HepG2 (cell line): ENCODE measurements around the gene MFAP2. TPM values are rescaled to one million over a fixed set of nuclear protein-coding genes. Genes with fewer than 3 reads are reported as not detected.

Experiments
- BCLAF1 ChIP-seq: fragments of 450-650 bp; IDR thresholded peaks from 2 replicates; pipeline ENCODE4 v1.6.1; 2017; ENCODE audit warnings: mild to moderate bottlenecking
- CCAR2 ChIP-seq: fragments of 200-400 bp; formaldehyde crosslinking; optimal IDR thresholded peaks from 2 replicates; pipeline ENCODE3; 2018; ENCODE audit warnings: low read depth, mild to moderate bottlenecking, low read length, moderate library complexity
- GLI4 ChIP-seq: sonication (generic); formaldehyde crosslinking; IDR thresholded peaks from 2 replicates; pipeline ENCODE4 v1.5.1; 2020; ENCODE audit warnings: missing genetic modification reagents, mild to moderate bottlenecking, moderate library complexity, borderline replicate concordance
- HDAC2 ChIP-seq: sonication (generic); formaldehyde crosslinking; IDR thresholded peaks from 2 replicates; pipeline ENCODE4 v1.4.0; 2020; ENCODE audit warnings: missing genetic modification reagents
- ISX ChIP-seq: sonication (generic); formaldehyde crosslinking; conservative IDR thresholded peaks from 2 replicates; pipeline ENCODE4 v1.5.0; 2020; ENCODE audit warnings: missing genetic modification reagents
- NBN ChIP-seq: fragments of 450-650 bp; conservative IDR thresholded peaks from 2 replicates; pipeline ENCODE4 v1.6.1; 2017
- NFE2 ChIP-seq: sonication (generic); formaldehyde crosslinking; IDR thresholded peaks from 2 replicates; pipeline ENCODE4 v1.4.0; 2020; ENCODE audit warnings: missing genetic modification reagents
- NFKB2 ChIP-seq: sonication (generic); formaldehyde crosslinking; IDR thresholded peaks from 2 replicates; pipeline ENCODE4 v1.4.0; 2020; ENCODE audit warnings: missing genetic modification reagents, borderline replicate concordance
- NR2C2 ChIP-seq: sonication (generic); formaldehyde crosslinking; IDR thresholded peaks from 2 replicates; pipeline ENCODE4 v1.4.0; 2020; ENCODE audit warnings: missing genetic modification reagents, mild to moderate bottlenecking, moderate library complexity, borderline replicate concordance
- NRL ChIP-seq: sonication (generic); formaldehyde crosslinking; IDR thresholded peaks from 2 replicates; pipeline ENCODE4 v1.5.0; 2020; ENCODE audit warnings: missing genetic modification reagents, mild to moderate bottlenecking, moderate library complexity, borderline replicate concordance
- PATZ1 ChIP-seq: sonication (generic); formaldehyde crosslinking; IDR thresholded peaks from 2 replicates; pipeline ENCODE4 v1.4.0; 2020; ENCODE audit warnings: missing genetic modification reagents
- POLR2AphosphoS5 ChIP-seq: IDR thresholded peaks from 2 replicates; pipeline ENCODE4 v1.6.1; 2012; ENCODE audit warnings: low read depth, low read length
- SETDB1 ChIP-seq: sonication (generic); formaldehyde crosslinking; IDR thresholded peaks from 2 replicates; pipeline ENCODE4 v1.5.1; 2020; ENCODE audit warnings: missing genetic modification reagents, mild to moderate bottlenecking, borderline replicate concordance
- ZFY ChIP-seq: sonication (generic); formaldehyde crosslinking; IDR thresholded peaks from 2 replicates; pipeline ENCODE4 v1.4.0; 2020; ENCODE audit warnings: missing genetic modification reagents
- ZNF10 ChIP-seq: sonication (generic); formaldehyde crosslinking; IDR thresholded peaks from 2 replicates; pipeline ENCODE4 v1.4.0; 2020; ENCODE audit warnings: mild to moderate bottlenecking, low read depth, missing genetic modification reagents, borderline replicate concordance
- ZNF674 ChIP-seq: sonication (generic); formaldehyde crosslinking; IDR thresholded peaks from 2 replicates; pipeline ENCODE4 v1.5.0; 2020; ENCODE audit warnings: low read depth, mild to moderate bottlenecking, missing genetic modification reagents
- ZNF724P ChIP-seq: sonication (generic); formaldehyde crosslinking; IDR thresholded peaks from 2 replicates; pipeline ENCODE4 v1.8.0; 2022; ENCODE audit warnings: missing genetic modification reagents, borderline replicate concordance
- polyA plus RNA-seq, 8 experiments: library from polyadenylated mRNA; depleted of rRNA in 3 of 8; stranded (reverse) in 7 of 8; unstranded in 1 of 8; fragments of >200 nt; fragmentation: Illumina TruSeq in 4 of 8; extraction: Trizol in 4 of 8; gene quantifications; 2 replicates each; pipeline versions ENCODE4 v1.2.1 to v1.2.3, GENCODE V29; 2011 to 2016; ENCODE audit warnings: low read depth in 4 of 8, missing spikeins in 1 of 8, mixed read lengths in 1 of 8; ENCODE audit not compliant: insufficient read depth in 1 of 8
- total RNA-seq, 5 experiments: library from RNA; depleted of rRNA; stranded (reverse); fragments of >200 nt; fragmentation: Illumina TruSeq; extraction: Trizol; gene quantifications; 2 replicates each; pipeline ENCODE4 v1.2.3, GENCODE V29; 2016; ENCODE audit warnings: low read depth in 1 of 5
- TF ChIP-seq, protein P1 (sequence below): sonication (generic); formaldehyde crosslinking; IDR thresholded peaks from 2 replicates; pipeline ENCODE4 v1.5.0; 2020; ENCODE audit warnings: missing genetic modification reagents, mild to moderate bottlenecking, borderline replicate concordance
- TF ChIP-seq, protein P2 (sequence below): sonication (generic); formaldehyde crosslinking; IDR thresholded peaks from 2 replicates; pipeline ENCODE4 v1.5.1; 2020; ENCODE audit warnings: mild to moderate bottlenecking, moderate library complexity, missing genetic modification reagents

Gene MFAP2
- total and polyA plus RNA-seq, 2 of the 13 experiments (the other 11 are each of a cell fraction or from before 2014, with no cell fraction given), result 1.1 to 1.4 TPM

- TF ChIP-seq BCLAF1 (no peak), NR2C2 (CRISPR knock-in tag) (peak; percentile 62; the same call in 1 of the 2 replicates), NRL (CRISPR knock-in tag) (no peak), NBN (no peak), PATZ1 (CRISPR knock-in tag) (peak; percentile 92), ZNF674 (CRISPR knock-in tag) (no peak), NFE2 (CRISPR knock-in tag) (no peak), CCAR2 (no peak), ZNF724P (no peak), GLI4 (CRISPR knock-in tag) (no peak), ISX (CRISPR knock-in tag) (no peak), NFKB2 (0 out of 2 replicates have a peak, but pooled peaks have one; percentile 30), HDAC2 (CRISPR knock-in tag) (0 out of 2 replicates have a peak, but pooled peaks have one; percentile 17), ZFY (CRISPR knock-in tag) (peak; percentile 90), POLR2AphosphoS5 (peak; percentile 31; the same call in 1 of the 2 replicates), SETDB1 (CRISPR knock-in tag) (no peak), ZNF10 (no peak)
- TF ChIP-seq, protein P1, sequence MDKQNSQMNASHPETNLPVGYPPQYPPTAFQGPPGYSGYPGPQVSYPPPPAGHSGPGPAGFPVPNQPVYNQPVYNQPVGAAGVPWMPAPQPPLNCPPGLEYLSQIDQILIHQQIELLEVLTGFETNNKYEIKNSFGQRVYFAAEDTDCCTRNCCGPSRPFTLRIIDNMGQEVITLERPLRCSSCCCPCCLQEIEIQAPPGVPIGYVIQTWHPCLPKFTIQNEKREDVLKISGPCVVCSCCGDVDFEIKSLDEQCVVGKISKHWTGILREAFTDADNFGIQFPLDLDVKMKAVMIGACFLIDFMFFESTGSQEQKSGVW (CRISPR knock-in tag), result no peak
- TF ChIP-seq, protein P2, sequence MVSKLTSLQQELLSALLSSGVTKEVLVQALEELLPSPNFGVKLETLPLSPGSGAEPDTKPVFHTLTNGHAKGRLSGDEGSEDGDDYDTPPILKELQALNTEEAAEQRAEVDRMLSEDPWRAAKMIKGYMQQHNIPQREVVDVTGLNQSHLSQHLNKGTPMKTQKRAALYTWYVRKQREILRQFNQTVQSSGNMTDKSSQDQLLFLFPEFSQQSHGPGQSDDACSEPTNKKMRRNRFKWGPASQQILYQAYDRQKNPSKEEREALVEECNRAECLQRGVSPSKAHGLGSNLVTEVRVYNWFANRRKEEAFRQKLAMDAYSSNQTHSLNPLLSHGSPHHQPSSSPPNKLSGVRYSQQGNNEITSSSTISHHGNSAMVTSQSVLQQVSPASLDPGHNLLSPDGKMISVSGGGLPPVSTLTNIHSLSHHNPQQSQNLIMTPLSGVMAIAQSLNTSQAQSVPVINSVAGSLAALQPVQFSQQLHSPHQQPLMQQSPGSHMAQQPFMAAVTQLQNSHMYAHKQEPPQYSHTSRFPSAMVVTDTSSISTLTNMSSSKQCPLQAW (CRISPR knock-in tag), result 0 out of 2 replicates have a peak, but pooled peaks have one; percentile 32
Measured at GRCh38 chr1:17011439-17012307, 31.3 kb upstream of the MFAP2 start, which contains the start of gene ATP13A2 (continued).
